Right hindlimb (tissue), 1 donor: ENCODE data around the gene JAK1.

Experiments
- DNase-seq: peaks from one replicate; pipeline ENCODE4 v3.0.0-alpha.2; 2018

JAK1 gene

GRCh38 chr1:64886877-64887276 lies 79.5 kb downstream of the JAK1 start:
- no peak for DNase-seq

- DNase-seq, result no peak
These were observed 80.7 kb downstream of the JAK1 start for GRCh38 chr1:64885648-64886047.

GRCh38 chr1:64884261-64885040 lies 81.9 kb downstream of the JAK1 start:
- no peak for DNase-seq

- DNase-seq, result no peak
These were observed 83.6 kb downstream of the JAK1 start for GRCh38 chr1:64882574-64883255.

- no peak for DNase-seq
These were observed 85.1 kb downstream of the JAK1 start for GRCh38 chr1:64881281-64881680.

- no peak for DNase-seq
These were observed 85.9 kb downstream of the JAK1 start for GRCh38 chr1:64880449-64880848.

- no peak for DNase-seq
These were observed 87.3 kb downstream of the JAK1 start for GRCh38 chr1:64878931-64879611.

- no peak for DNase-seq
These were observed 88.3 kb downstream of the JAK1 start for GRCh38 chr1:64878090-64878489.

- DNase-seq, result no peak
These were observed 88.8 kb downstream of the JAK1 start for GRCh38 chr1:64877598-64877997.

GRCh38 chr1:64877151-64877550 lies 89.2 kb downstream of the JAK1 start:
- no peak for DNase-seq

GRCh38 chr1:64875606-64876005 lies 90.7 kb downstream of the JAK1 start:
- DNase-seq, result no peak

- DNase-seq, result no peak
These were observed 91.2 kb downstream of the JAK1 start for GRCh38 chr1:64875101-64875500.

- no peak for DNase-seq
These were observed 91.7 kb downstream of the JAK1 start for GRCh38 chr1:64874666-64875065.

GRCh38 chr1:64873576-64873975 lies 92.8 kb downstream of the JAK1 start:
- DNase-seq, result no peak

- no peak for DNase-seq
These were observed 94.3 kb downstream of the JAK1 start for GRCh38 chr1:64872067-64872466.

- no peak for DNase-seq
These were observed 95.1 kb downstream of the JAK1 start for GRCh38 chr1:64871256-64871655.

GRCh38 chr1:64867266-64867665 lies 99.1 kb downstream of the JAK1 start:
- no peak for DNase-seq

GRCh38 chr1:64866689-64867088 lies 99.7 kb downstream of the JAK1 start:
- DNase-seq, result no peak

- DNase-seq, result no peak
These were observed 101.1 kb downstream of the JAK1 start for GRCh38 chr1:64865105-64865757.

GRCh38 chr1:64864018-64864940 lies 102.1 kb downstream of the JAK1 start:
- DNase-seq, result peak; percentile 31

GRCh38 chr1:64861611-64862010 lies 104.7 kb downstream of the JAK1 start:
- DNase-seq, result no peak

GRCh38 chr1:64857347-64857746 lies 109.0 kb downstream of the JAK1 start:
- DNase-seq, result no peak
